Posterior cingulate gyrus (tissue), 11 donors: ENCODE measurements around the gene SLC9A8.
A peak's percentile ranks its signal among the peaks of the same experiment; 100 is the strongest.
"Not testable (repeated sequence)": the region's sequence is repeated elsewhere in the genome, so short reads cannot be mapped to it uniquely, and the experiment has no call there.

ENCODE experiments used
- DNase-seq, 10 donors: peaks; one replicate each; pipeline versions ENCODE4 v3.0.0 to v3.0.0-alpha.2; 2020 to 2021; ENCODE audit warnings: mixed read lengths in 3 of 10
- intact Hi-C: fragments of 100-400 bp; cut with DNase I; formaldehyde crosslinking; loops from one replicate; pipeline ENCODE4 v1.15.1; 2023

The SLC9A8 gene

DNA sequence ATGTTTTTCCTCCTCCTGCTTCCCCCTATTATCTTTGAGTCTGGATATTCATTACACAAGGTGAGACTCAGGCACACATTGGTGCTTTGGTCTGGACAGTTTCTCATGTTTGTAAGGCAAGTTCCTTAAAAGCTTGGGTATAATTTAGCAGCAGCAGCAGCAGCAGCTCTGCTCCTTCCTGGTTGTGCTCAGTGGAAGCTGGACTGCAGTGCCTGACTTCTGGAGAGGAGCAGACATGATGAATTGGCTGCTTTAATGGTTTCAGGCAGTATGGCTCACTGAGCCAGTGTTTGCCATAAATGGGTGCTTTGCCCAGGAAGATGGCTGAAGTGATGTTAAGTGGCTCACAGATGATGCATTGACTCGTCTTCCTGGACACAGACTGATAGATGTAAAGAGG, 32.4 kb downstream of the SLC9A8 start:
- intact Hi-C loops = no loop called here
- DNase-seq = no peak

GRCh38 chr20:49846206-49846807, 33.7 kb downstream of the SLC9A8 start:
- peak in 1 of 10 donors; percentile 54 for DNase-seq

GRCh38 chr20:49850463-49851230, 38.0 kb downstream of the SLC9A8 start:
- DNase-seq = no peak
- intact Hi-C loops = no loop called here

More at GRCh38 chr20:49846206-49846807, 33.7 kb downstream of the SLC9A8 start:
- intact Hi-C loops = loop anchor here (2.0 kb wide), 1 partner anchor 236 kb away; no protein-coding TSS in a partner anchor

- intact Hi-C loops = no loop called here
- peak in 8 of 10 donors; percentile 27 to 94 (median 48) for DNase-seq
These were observed 38.6 kb downstream of the SLC9A8 start for GRCh38 chr20:49851231-49851705.

DNA sequence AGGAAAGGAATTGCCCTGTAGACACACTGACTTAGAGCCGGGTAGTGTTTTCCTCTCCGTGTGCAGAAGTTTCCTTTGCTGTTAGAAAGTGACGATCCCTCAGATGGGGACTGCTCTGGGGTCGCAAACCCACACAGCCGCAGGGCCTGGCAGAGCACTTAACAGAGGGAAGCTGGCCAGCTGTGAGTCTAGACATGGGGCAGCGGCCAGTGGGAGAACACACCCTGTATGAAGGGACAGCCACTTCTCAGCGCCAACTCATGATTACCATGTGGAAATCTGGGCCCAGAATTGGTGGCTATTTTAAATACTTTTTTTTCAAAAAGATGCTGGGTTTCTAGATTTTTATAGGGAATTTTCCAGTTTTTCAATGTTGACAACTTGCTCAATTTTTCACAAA, 39.4 kb downstream of the SLC9A8 start:
- intact Hi-C loops = no loop called here
- peak in 2 of 10 donors; percentile 42 to 54 for DNase-seq

GRCh38 chr20:49852522-49853080, 40.0 kb downstream of the SLC9A8 start:
- DNase-seq = no peak
- intact Hi-C loops = no loop called here

DNA sequence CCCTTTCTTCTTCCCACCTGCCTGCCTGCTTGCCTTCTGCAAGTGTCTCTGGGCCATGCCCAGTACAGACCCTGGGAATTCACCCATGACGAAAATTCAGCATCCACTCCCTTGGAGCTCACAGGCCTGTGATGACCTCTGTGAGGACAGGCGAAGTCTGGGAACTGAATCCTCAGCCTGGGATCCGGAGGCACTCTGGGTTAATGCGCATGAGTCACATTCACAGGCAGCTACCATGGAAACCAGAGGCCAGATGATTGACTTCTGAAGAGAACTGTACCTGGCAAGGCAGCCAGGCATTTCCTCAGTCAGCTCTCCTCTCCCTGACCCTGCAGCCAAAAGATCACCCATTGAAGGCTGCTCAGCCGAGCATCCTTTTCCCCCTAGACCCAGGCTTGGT, 41.0 kb downstream of the SLC9A8 start:
- intact Hi-C loops = no loop called here
- DNase-seq = no peak

DNA sequence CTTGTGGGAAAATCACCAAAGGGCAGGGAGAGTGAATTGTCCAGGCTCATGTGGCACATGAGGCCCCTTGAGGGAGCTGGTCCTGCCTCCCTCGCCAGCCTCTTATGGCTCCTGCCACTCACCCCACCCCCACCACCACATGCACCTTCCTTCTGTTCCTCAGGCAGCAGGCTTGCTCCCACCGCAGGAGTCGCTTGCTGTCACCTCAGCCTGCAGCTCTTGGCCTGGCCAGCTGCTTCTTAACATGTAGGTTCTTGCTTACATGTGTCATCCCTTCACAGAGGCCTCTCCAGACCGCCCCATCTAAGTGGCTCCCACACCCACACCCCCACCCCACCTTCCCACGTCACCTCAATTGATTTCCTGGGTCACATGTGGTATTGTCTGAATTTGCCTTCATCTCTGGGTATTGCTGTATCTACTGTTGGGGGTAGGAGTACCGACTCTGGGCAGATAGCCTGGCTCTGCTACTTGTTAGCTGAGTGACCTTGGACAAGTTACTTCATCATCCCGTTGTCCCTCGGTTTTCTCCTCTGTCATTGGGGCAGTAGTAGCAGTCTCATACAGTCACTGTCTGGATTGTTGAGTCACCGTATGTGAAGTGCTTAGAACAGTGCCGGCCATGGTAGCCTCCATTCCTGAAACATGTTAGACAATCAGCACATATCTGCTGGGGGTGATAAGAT, 41.7 kb downstream of the SLC9A8 start:
- no peak for DNase-seq
- intact Hi-C loops = no loop called here

- intact Hi-C loops = no loop called here
These were observed 44.3 kb downstream of the SLC9A8 start for GRCh38 chr20:49856904-49857303.

GRCh38 chr20:49858076-49858585, 45.5 kb downstream of the SLC9A8 start:
- intact Hi-C loops = no loop called here
- no peak for DNase-seq

More at GRCh38 chr20:49856904-49857303, 44.3 kb downstream of the SLC9A8 start:
- DNase-seq = no peak

GRCh38 chr20:49859011-49859410, 46.4 kb downstream of the SLC9A8 start:
- intact Hi-C loops = no loop called here
- DNase-seq = no peak

- DNase-seq = no peak
- intact Hi-C loops = no loop called here
These were observed 47.2 kb downstream of the SLC9A8 start for GRCh38 chr20:49859807-49860206.

GRCh38 chr20:49861232-49861631, 48.6 kb downstream of the SLC9A8 start:
- DNase-seq, intact Hi-C loops: not testable (repeated sequence)

DNA sequence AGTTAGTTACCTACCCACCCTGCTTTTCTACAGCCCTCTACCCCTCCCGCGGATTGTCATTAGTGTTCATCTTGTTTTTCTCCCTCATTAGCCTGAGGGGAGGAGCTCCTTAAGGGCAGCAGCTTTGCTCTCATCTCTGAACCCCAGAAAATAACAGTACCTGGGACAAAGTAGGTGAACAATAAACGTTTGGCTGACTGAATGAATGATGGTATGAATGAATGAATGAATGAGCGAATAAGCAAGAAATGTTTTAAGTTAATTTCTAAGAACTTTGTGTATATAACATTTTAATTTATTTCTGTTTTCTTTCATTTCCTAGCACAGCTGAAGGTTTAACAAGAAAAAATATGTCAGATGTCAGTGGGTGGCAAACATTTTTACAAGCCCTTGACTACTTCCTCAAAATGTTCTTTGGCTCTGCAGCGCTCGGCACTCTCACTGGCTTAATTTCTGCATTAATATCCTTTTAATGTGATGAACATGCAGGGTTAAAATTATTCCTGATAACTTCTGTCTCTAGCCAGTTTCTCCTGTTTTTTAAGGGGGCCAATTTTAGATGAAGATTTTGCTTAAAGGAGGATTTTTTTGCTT, 50.1 kb downstream of the SLC9A8 start:
- DNase-seq = no peak
- intact Hi-C loops = no loop called here

GRCh38 chr20:49863666-49864065, 51.0 kb downstream of the SLC9A8 start:
- intact Hi-C loops = no loop called here
- no peak for DNase-seq

GRCh38 chr20:49865559-49865958, 52.9 kb downstream of the SLC9A8 start:
- intact Hi-C loops = no loop called here
- no peak for DNase-seq

DNA sequence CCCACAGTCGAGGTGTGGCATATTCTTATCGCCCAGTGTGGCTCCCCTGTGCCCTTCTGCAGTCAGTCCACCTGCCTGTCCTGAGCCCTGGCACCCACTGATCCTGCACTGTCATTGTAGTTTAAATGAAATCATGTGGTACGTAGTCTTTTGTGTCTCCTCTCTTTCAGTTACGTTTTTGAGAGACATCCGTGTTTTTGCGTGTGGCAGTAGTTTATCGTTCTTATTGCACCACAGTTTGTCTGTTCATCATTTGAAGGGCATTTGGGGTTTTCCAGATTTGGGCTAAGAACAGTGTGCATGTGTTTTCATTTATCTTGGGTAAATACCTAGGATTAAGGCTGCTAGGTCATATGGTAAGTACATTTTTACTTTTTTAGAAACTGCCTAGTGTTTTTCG, 53.4 kb downstream of the SLC9A8 start:
- no peak for DNase-seq
- intact Hi-C loops = no loop called here

GRCh38 chr20:49867453-49868215, 55.0 kb downstream of the SLC9A8 start:
- no peak for DNase-seq
- intact Hi-C loops = no loop called here

GRCh38 chr20:49868538-49868937, 55.9 kb downstream of the SLC9A8 start:
- intact Hi-C loops = no loop called here
- DNase-seq = no peak

DNA sequence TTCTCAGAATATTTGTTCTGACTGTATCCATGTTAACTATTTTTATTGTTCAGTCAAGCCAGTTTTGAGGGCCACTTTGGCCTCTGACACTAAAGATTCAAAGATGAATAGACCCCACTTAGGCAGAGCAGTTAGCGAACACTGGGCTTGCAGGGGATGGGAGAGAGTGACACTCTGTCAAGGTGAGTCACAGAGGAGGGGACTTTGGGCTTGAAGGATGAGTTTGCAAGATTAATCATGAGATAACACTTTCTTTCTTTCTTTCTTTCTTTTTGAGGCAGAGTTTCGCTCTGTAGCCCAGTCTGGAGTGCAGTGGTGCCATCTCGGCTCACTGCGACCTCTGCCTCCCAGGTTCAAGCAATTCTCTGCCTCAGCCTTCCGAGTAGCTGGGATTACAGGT, 56.3 kb downstream of the SLC9A8 start:
- no peak for DNase-seq
- intact Hi-C loops = no loop called here
